Tibial artery (tissue), 4 donors: ENCODE measurements around the gene TMC3.

Experiments
- DNase-seq, 2 donors: peaks; one replicate each; pipeline ENCODE4 v3.0.0-alpha.2; 2019
- H3K27ac ChIP-seq, 2 donors: fragments of 200-600 bp; sonication (generic) in 1 of 2; 1 replicate in 1 of 2; 2 replicates in 1 of 2; pipeline ENCODE4 v1.5.1; 2018 to 2019; ENCODE audit warnings: mild to moderate bottlenecking in 1 of 2
- H3K27me3 ChIP-seq, 2 donors: fragments of 200-600 bp; sonication (generic) in 1 of 2; one replicate each; pipeline versions ENCODE4 v1.5.1 to v1.6.0; 2016 to 2019
- H3K36me3 ChIP-seq, 3 donors: fragments of 200-600 bp; sonication (generic) in 2 of 3; one replicate each; pipeline ENCODE4 v1.5.1; 2016 to 2019; ENCODE audit warnings: mild to moderate bottlenecking in 2 of 3
- H3K4me1 ChIP-seq, 4 donors: fragments of 200-600 bp; sonication (generic) in 2 of 4; 1 replicate in 3 of 4; 2 replicates in 1 of 4; pipeline ENCODE4 v1.5.1; 2016 to 2019
- H3K4me3 ChIP-seq, 2 donors: fragments of 200-600 bp; sonication (generic) in 1 of 2; 1 replicate in 1 of 2; 2 replicates in 1 of 2; pipeline ENCODE4 v1.5.1; 2018 to 2019; ENCODE audit warnings: mild to moderate bottlenecking in 2 of 2
- H3K9me3 ChIP-seq, 3 donors: fragments of 200-600 bp; sonication (generic) in 1 of 3; one replicate each; pipeline ENCODE4 v1.5.1; 2016 to 2019
- CTCF ChIP-seq, 2 experiments: fragments of 200-600 bp in 1 of 2; fragments of 450-650 bp in 1 of 2; IDR thresholded peaks; one replicate each; pipeline ENCODE4 v1.5.1; 2017 to 2019; ENCODE audit warnings: antibody characterized with exemption in 2 of 2, mild to moderate bottlenecking in 1 of 2, moderate library complexity in 1 of 2
- intact Hi-C: fragments of 100-400 bp; cut with DNase I; formaldehyde crosslinking; loops from one replicate; pipeline ENCODE4 v1.15.0; 2023; ENCODE audit warnings: low total_unique reads

Gene TMC3

DNA sequence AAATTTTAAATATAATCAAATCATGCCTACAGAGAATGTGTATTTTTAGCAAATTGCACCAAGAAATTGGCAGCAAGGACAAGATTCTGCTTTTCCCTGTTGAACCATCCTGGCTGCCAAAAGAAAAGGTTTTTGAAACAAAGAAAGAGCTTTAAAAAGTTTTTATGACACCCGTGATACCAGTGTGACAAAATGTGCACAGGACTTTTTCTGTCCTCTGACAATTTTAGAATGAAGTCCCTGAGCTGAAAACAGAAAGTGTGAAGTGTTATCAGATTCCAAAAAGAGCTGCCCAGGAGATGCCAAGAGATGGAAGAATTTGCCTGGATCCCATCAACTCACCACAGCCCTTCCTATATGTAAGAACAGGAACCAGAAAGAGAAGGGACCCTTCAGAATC is 33.2 kb upstream of the TMC3 start:
- Histone ChIP-seq H3K27ac (no peak overlapping the region), H3K36me3 (no peaks in the 10 kb centered on the region), H3K4me3 (no peak overlapping the region), H3K4me1 (no peaks in the 10 kb centered on the region), H3K27me3 (peaks cover 0 to 11% of the 10 kb centered on the region in 2 donors), H3K9me3 (no peaks in the 10 kb centered on the region)
- DNase-seq, result no peak
- intact Hi-C loops, result no loop called here
- TF ChIP-seq CTCF (IDR thresholded peaks at IDR 0.05), result no peak

DNA sequence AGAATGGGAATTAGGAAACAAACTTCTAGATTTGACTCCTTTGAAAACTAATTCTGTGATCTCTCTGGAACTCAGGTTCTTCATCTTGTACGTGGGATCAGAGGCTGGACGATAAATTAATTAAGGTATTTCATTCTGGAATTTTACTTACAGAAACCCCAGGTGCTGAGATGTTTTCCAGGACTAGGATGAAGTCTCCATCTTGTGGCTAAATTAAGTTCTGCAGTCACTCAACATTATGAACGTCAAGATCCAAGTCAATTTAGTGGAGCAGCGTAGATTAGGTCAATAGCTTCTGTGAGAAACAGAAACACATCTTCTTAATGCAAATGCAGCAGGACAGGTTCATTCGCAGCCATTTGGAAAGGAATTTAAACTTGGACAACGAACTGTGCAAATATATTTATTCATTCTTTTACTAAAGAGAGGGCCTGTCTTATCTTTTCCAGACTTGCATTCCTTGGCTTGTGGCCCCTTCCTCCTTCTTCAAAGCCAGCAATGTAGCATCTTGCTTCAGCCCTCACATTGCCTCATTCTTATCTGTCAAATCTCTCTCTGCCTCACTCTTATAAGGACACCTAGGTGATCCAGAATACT is 26.7 kb upstream of the TMC3 start:
- Histone ChIP-seq H3K36me3 (no peaks in the 10 kb centered on the region), H3K4me3 (no peak overlapping the region), H3K27me3 (peaks cover 0 to 3% of the 10 kb centered on the region in 2 donors), H3K4me1 (no peaks in the 10 kb centered on the region), H3K9me3 (no peaks in the 10 kb centered on the region), H3K27ac (no peak overlapping the region)
- TF ChIP-seq CTCF (IDR thresholded peaks at IDR 0.05), result peak; percentile 81 to 85
- intact Hi-C loops, result loop anchor here (2.0 kb wide), 1 partner anchor 128 kb away; no protein-coding TSS in a partner anchor
- no peak for DNase-seq

DNA sequence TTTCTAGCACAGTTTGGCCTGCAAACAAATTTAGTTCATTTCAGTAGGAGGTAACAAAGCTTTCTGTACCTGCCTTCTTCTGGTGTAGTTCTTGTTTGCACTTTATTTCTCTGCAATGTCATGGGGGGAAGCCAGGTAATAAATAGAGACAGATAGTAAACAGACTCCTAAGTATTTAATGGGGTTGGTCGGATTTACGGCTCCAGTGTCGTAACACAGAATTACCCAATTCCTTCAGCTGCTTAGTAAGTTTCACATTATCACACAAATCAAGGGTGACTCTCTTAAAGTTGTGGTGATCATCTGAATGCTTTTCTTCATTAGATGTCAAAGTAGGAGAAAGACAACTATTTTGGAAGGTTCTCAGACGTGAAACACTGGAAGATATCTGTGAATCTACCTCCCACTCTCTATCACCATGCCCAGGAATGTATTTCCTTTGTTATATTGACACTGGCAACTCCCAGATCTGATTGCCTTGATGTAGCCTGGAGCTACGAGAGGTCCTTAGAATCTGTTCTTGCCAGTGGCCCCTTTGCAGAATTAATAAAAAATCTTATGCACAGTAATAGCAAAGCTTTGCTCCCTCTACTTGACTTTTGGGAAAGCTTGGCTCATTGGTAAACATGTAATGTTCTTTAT is 25.0 kb upstream of the TMC3 start:
- DNase-seq, result no peak
- Histone ChIP-seq H3K27ac (no peak overlapping the region), H3K4me3 (no peak overlapping the region), H3K36me3 (no peaks in the 10 kb centered on the region), H3K9me3 (no peaks in the 10 kb centered on the region), H3K27me3 (no peaks in the 10 kb centered on the region), H3K4me1 (no peaks in the 10 kb centered on the region)
- intact Hi-C loops, result no loop called here
- TF ChIP-seq CTCF (IDR thresholded peaks at IDR 0.05), result no peak

- Histone ChIP-seq H3K9me3 (no peaks in the 10 kb centered on the region), H3K4me3 (no peak overlapping the region), H3K36me3 (no peaks in the 10 kb centered on the region), H3K4me1 (no peaks in the 10 kb centered on the region), H3K27ac (no peak overlapping the region), H3K27me3 (no peaks in the 10 kb centered on the region)
- intact Hi-C loops, result no loop called here
- no peak for DNase-seq
- no peak for TF ChIP-seq CTCF (IDR thresholded peaks at IDR 0.05)
These were observed 24.4 kb upstream of the TMC3 start for GRCh38 chr15:81398456-81398855.

DNA sequence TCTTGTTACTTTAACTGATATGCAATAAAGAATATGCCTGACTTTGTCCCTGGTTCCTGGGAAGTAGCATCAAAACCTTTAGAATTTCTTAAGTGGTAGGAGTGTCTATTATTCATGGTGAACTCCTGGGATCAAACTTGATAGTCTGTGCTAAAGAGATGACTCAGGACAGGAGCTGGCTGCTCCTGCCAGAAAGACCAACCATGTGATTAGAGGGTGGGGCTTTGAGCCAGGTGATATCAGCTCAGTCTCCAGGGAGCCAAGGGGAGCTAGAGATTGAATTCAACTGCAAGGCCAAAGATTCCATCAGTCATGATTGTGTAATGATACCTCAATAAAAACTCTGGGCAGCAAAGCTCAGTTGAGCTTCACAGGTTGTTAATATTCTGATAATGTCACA is 20.6 kb upstream of the TMC3 start:
- H3K4me1 ChIP-seq, result no peaks in the 10 kb centered on the region
- TF ChIP-seq CTCF (IDR thresholded peaks at IDR 0.05), result no peak
- H3K27ac ChIP-seq, result no peak overlapping the region
- intact Hi-C loops, result no loop called here
- no peaks in the 10 kb centered on the region for H3K27me3 ChIP-seq
- no peak for DNase-seq
- H3K36me3 ChIP-seq, result no peaks in the 10 kb centered on the region
- H3K9me3 ChIP-seq, result no peaks in the 10 kb centered on the region
- no peak overlapping the region for H3K4me3 ChIP-seq
